ENCODE measurements around the gene NDUFA13.

NDUFA13 gene

GRCh38 chr19:19549804-19550464 is 33.9 kb downstream of the NDUFA13 start:
- no peak for DNase-seq

DNA sequence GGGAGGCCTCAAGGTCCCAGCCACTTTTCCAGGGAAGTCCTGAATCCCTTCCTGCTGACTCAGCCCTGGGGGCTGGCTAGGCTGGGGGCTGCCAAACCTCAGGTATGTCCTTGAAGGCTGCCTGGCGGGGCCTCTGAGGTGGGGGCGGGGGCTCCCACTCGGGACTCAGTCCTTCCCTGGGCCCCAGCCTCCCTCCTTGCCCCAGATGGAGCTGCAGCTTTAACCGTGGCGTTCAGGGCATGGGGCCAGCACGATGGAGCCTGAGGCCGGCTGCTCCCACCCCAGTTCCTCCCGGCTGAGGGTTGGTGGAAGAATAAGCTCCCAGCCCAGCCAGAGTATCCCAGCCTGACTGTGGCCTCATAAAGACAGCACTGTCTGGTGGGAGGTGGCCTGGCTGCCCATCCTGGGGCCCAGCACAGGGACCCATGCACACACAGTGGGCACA is 34.5 kb downstream of the NDUFA13 start:
- DNase-seq, result no peak

DNA sequence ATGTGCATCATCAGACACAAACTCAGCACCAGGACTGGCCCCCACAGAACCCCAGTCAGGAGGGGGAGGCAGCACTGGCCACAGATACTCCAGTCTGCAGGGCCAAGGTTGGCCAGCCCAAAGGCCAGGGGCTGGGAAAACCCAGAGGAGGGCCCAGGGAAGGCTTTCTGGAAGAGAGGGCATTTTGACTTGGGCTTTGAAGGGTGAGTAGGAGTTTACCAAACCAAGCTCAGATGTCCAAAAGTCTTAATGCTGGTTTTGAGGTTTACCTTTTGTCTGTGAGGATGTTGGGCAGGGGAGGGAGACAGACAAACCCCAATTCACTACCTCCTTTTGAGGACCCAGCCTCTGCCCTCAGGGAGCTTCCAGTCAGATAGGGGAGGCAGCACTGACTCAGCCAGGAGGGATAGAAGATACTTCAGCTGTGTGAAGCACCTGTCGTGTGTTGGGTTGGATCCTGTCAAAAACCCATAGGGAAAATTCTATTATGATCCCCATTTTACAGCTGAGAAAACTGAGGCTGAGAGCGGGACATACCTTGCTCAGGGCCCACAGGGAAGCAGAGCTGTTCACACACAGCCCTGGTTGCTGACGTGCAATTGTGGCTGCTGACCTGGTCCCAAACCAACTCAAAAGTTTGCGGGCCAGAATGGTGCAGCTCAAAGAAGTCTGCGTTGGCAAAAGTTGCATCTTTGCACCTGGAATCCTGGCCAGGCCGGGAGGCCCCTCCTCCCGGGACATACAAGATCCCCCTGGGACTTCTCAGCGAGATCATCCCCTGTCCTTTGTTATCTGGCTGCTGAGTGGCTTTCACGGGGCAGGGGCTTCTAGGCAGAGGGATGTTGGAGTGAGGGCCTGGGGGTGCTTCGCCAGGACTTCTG is 35.2 kb downstream of the NDUFA13 start:
- DNase-seq, result no peak

DNA sequence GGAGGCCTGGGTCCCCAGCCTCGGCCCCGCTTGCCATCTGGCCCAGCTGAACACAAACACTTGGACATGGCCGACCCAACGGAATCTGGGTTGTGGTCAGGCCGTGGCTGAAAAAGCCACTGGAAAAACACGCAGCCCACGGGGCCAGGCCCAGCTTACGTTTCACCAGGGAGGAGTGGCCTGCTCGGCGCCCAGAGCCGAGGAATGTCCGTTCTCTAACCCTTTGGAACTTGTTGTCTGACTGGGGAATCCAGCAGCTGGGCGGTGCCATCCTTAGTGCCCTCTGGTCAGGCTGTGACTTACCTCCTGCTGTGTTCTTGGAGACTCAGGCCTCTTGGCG is 35.8 kb downstream of the NDUFA13 start:
- DNase-seq, result no peak

GRCh38 chr19:19552798-19553197 is 36.8 kb downstream of the NDUFA13 start:
- DNase-seq, result peak; percentile 38 to 46

GRCh38 chr19:19553670-19554069 is 37.6 kb downstream of the NDUFA13 start:
- no peak for DNase-seq

DNA sequence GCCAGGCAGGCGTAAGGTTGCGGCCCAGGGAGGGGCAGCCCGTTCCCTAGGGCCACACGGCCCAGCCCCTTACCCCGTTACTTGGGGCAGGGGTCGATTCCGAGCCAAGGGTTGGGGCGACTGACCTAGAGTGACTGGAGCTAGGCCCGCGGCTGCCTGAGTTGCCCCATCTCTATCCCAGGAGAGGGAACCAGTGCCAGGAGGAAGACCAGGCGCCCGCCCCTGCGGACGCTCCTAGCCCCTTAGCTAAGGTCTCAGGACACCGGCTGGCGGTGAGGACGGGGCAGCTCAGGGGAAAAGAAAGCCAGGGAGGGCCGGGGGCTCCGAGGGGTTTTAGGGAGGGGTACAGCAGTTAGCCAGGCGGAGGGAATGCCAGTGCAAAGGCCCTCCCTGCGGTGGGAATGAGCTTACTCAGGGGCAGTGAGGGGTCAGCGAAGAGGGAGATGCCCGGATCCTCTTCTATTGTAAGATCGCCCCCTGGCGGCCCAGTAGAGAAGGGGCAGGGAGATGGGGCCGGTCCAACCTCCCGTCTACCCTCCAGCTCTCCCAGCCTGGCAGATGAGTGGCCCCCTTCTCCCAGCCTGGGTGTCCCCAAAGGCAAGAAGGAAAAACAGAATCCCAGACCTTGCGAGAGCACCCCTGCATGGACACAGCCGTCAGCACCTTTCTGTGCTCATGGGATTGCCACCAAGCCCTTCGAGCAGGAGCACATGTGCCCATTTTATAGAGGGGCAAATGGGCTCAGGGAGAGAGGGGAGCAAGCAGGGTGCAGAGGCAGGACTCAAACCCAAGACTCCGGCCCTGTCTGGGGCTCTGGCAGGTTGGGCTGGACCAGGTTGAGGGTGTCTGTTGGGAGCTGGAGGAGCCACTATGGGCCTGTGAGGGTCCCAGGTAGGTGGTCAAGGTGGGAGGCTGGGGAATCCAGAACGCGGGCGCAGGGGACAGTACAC is 38.3 kb downstream of the NDUFA13 start:
- DNase-seq, result peak; percentile 74 to 79

- DNase-seq, result no peak
Observed at GRCh38 chr19:19558055-19558454, 42.0 kb downstream of the NDUFA13 start.

DNA sequence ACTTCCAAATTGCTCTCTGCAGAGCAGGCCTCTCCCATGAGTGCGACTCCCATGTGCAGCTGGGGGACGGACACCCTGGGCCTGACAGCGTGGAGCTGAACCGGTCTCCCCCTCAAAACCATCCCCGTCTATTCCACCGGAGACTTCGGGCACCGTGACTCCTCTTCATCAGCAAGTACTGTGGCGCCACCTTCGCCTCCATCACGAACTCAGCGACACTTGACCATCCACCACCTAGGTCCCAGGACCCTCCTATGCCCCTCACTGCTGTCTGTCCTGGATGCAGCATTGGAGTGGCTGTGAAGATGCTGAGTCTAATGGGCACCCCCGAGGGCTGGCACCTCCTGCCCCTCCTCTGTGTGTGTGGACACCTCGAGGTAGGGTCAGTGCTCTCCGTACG is 42.6 kb downstream of the NDUFA13 start:
- no peak for DNase-seq

DNA sequence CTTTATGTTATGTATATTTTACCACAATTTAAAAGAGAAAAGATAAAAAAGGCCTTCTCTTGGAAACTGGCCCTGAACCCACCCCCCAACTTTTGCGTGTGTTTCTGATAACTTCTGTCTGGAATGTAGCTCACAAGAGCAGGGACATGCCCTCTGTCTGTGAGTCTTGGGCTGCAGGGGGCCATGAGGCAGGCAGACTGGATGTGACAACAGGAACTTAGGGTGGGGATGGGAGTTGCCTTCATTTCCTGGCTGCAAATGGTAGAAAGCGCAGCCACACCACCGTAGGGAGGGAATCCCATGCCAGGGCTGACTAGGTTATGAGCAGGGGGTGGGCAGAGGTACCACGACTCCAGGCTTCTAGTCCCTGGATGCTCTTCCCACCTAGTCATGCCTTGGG is 43.9 kb downstream of the NDUFA13 start:
- no peak for DNase-seq

DNA sequence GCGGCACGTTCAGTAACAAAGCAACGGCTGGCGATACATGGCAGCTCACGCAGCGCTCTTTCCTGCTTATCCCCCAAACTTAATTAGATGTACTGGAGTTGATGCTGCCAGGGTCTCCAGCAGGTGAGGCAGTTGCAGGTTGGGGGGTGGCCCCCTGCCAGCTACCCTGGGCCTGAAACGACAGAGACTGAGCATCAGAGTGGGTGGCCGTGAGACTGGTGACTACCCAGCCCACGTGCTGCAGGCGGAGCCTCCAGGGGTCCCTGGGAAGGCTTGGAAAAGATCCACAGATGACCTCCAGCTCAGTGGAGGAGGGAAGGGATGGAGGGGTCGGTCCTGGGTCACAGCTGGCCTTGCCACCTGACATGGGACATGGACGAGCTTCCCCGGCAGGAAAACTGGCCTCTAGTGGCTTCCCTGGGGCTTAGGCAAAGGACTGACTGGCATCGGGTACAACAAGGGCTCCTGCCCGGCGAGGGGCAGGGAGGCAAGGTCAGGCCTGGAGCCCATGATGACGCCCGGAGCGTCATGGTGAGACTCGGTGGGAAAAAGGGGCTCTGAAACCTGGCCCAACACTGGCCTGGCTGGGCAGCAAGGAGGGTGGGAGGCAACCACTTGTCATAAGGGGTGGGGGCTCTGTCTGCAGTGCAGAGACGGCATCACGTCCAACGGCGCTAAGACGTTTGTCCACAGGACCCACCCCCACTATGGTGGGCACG is 46.1 kb downstream of the NDUFA13 start:
- DNase-seq, result no peak

DNA sequence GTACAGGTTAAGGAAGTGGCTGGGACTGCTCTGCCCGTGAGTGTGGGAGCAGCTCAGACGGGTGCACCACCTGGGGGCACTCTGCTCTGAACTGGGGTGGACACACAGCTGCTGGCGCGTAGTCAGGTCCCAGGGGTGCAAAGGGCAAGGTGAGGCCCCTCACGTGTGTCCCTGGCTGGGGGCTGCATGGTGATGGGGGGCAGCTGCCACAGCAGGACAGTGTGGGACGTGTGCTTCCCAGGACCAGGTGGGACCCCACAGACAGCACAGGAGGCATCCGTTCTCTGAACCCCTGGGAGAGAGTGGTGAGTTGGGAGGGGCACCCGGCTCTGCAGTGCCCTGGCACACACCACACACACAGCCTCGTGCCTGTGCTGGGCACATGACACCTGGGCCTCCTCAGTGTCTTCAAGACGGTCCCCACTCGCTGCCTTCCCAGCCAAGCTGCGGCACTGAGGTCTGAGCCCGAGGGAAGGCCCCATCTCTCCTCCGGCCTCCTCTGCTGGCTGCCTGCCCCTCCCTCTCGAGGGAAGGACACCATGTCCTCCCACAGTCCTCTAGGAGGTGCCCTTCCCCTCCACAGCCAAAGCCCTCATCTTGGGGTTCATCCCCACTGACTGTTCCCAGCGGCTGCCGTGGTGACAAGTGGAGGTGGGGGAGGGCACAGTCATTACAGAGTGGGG is 46.8 kb downstream of the NDUFA13 start:
- peak in 1 of 2 experiments; percentile 30 for DNase-seq

DNA sequence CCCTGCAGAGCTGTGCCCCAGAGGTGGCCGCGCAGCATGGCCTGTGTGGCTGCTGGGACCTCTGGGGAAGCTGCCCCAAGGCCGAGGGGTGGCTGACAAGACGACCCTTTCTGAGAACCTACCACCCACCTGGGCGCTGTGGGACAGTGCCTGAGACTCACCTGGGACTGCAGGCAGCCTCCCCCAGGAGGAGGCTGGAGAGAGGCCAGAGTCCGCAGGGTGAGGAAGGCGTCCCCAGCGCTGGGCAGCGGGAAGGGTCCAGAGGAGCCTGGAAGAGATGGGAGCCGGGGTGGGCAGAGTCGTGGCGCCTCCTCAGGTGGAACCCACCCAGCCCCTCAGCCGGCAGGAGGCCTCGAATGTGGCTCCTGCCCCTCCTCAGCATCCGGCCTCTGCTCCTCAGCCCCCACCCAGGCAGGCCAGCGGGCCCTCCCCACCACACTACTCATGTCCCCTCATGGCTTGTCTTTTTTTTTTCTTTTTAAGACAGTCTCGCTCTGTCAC is 47.4 kb downstream of the NDUFA13 start:
- DNase-seq, result no peak

GRCh38 chr19:19566306-19566705 is 50.3 kb downstream of the NDUFA13 start:
- DNase-seq, result no peak

GRCh38 chr19:19567391-19567790 is 51.4 kb downstream of the NDUFA13 start:
- no peak for DNase-seq

DNA sequence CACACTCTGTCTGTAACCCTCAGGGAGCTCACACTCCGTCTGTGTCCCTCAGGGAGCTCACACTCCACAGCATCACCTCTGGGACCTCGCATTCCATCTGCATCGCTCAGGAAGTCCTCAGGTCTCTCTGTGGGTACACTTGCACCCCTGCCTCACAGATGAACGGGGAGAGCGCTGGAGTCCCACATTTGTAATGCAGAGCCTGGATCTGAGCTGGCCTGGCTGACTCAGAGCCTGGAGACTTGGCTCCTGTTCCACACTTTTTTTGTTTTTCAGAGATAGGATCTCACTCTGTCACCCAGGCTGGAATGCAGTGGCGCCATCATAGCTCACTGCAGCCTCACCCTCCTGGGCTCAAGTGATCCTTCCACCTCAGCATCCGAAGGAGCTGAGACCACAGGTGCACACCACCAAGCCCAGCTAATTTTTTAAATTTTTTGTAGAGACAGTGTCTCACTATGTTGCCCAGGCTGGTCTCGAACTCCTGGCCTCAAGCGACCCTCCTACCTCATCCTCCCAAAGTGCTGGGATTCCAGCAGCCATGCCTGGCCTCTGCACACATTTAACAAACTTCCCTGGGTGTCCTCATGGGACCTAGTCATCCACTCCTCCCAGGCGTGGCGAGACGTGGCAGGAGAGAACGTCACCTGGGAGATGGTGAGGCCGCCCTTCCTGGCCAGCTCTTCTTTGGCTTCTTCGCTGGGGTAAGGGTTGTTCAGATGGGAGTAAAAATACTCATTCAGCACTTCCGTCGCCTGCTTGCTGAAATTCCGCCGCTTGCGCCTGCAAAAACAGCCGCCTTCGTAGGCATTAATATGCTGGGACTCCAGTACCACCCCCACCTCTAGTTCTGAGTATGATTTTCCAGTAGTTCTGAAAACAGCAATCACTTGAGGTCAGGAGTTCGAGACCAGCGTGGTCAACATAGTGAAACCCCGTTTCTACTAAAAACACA is 53.1 kb downstream of the NDUFA13 start:
- DNase-seq, result peak; percentile 26 to 47

- no peak for DNase-seq
Observed at GRCh38 chr19:19570571-19570970, 54.5 kb downstream of the NDUFA13 start.

DNA sequence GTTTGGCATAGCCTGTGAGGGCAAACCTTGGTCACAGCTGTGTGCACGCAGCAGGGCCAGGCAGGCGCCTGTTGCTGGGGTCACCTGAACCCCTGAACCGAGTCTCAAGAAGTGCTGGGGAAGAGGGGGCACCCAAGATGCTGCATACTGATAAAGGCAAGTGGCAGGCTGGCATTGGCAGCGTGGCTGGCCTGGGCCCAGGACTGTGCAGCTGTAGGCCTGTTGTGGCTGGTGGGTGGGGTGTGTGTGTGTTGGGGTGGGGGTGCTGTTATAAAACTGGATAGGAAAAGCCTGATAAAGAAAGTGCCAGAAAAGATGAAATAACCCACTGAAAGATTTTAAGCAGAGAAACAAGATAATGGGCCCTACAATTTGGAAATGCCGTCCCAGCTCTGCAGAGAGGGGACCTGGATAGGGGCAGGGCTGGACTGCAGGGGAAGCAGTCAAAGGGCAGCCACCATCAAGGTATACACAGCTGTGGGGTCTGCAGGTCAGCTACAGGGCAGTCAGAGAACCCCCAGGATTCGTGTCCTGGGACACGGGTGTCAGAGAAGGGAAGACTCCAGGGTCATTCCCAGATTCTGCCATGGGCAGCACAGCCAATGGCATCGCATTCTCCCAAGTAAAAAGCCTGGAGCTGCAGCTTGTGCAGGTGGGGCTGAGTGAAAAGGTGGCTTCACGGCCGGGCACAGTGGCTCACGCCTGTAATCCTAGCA is 55.2 kb downstream of the NDUFA13 start:
- no peak for DNase-seq

DNA sequence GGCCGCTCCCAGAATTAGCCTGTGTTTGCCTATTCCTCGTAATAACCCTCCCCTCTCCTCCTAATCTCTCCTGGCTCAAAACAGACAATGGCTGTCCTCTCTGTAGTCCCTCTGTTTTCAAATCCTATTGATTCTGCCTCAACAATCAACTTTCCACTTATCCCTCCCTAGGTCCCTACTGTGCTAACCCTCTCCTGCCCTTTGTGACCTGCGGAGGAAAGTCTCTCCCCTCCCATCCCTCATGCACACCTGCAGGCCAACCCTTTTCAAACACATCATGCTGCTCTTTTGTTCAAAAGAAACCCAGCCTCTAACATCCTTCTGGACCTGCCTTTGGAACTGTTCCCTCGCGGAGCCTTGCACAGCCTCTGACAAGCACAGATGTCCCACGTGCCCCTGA is 59.4 kb downstream of the NDUFA13 start:
- DNase-seq, result no peak

All from activated CD4-positive, alpha-beta T cell treated with anti-CD3 and anti-CD28 coated beads, Interleukin-2, amount 50 U/mL, for 48 hours (primary cell).